Measurements from ENCODE around the gene TTYH1.

DNA sequence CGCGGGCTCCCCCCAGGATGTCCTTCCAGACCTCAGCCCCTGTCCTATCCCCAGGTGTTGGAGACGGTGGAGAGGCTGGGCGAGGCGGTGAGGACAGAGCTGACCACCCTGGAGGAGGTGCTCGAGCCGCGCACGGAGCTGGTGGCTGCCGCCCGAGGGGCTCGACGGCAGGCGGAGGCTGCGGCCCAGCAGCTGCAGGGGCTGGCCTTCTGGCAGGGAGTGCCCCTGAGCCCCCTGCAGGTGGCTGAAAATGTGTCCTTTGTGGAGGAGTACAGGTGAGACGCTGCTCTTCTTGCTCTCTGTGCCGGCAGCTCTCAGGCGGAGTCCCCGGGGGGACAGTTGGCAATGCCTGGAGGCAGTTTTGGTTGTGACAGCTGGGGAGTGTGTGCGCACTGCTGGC is 6.9 kb downstream of the TTYH1 start:
- TF ChIP-seq, protein P1, sequence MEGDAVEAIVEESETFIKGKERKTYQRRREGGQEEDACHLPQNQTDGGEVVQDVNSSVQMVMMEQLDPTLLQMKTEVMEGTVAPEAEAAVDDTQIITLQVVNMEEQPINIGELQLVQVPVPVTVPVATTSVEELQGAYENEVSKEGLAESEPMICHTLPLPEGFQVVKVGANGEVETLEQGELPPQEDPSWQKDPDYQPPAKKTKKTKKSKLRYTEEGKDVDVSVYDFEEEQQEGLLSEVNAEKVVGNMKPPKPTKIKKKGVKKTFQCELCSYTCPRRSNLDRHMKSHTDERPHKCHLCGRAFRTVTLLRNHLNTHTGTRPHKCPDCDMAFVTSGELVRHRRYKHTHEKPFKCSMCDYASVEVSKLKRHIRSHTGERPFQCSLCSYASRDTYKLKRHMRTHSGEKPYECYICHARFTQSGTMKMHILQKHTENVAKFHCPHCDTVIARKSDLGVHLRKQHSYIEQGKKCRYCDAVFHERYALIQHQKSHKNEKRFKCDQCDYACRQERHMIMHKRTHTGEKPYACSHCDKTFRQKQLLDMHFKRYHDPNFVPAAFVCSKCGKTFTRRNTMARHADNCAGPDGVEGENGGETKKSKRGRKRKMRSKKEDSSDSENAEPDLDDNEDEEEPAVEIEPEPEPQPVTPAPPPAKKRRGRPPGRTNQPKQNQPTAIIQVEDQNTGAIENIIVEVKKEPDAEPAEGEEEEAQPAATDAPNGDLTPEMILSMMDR (conservative IDR thresholded peaks at IDR 0.05), result no peak
- TF ChIP-seq ZFX (IDR thresholded peaks at IDR 0.05), result no peak
